DMS153 treated with DMSO at 0.1 percent for 48 hours (cell line): ENCODE results near the gene SEMA5B.

Experiments used
- DNase-seq: peaks from one replicate; lab custom pipeline; 2025; ENCODE audit not compliant: unreplicated experiment; lab: John Stamatoyannopoulos, UW

The SEMA5B gene

GRCh38 chr3:123025642-123026521, 1.7 kb downstream of the SEMA5B start:
- DNase-seq, result no peak

GRCh38 chr3:123024056-123024455, 3.5 kb downstream of the SEMA5B start:
- DNase-seq, result no peak

- no peak for DNase-seq
Observed at GRCh38 chr3:123021996-123022510, 5.5 kb downstream of the SEMA5B start.

GRCh38 chr3:123021388-123021787, 6.2 kb downstream of the SEMA5B start:
- DNase-seq, result no peak

- no peak for DNase-seq
Observed at GRCh38 chr3:123020709-123021108, 6.9 kb downstream of the SEMA5B start.

- no peak for DNase-seq
Observed at GRCh38 chr3:123019591-123019990, 8.0 kb downstream of the SEMA5B start.

- no peak for DNase-seq
Observed at GRCh38 chr3:123019161-123019560, 8.4 kb downstream of the SEMA5B start.

GRCh38 chr3:123018683-123019082, 8.9 kb downstream of the SEMA5B start:
- DNase-seq, result no peak

GRCh38 chr3:123015596-123015995, 12.0 kb downstream of the SEMA5B start:
- DNase-seq, result no peak

- no peak for DNase-seq
Observed at GRCh38 chr3:123013876-123014275, 13.7 kb downstream of the SEMA5B start.

GRCh38 chr3:123012652-123013051, 14.9 kb downstream of the SEMA5B start:
- no peak for DNase-seq

GRCh38 chr3:123011447-123011846, 16.1 kb downstream of the SEMA5B start:
- no peak for DNase-seq

- no peak for DNase-seq
Observed at GRCh38 chr3:123008840-123009239, 18.7 kb downstream of the SEMA5B start.

- DNase-seq, result no peak
Observed at GRCh38 chr3:123006609-123007008, 21.0 kb downstream of the SEMA5B start.

GRCh38 chr3:123005291-123005690, 22.3 kb downstream of the SEMA5B start:
- no peak for DNase-seq

- peak; percentile 14 for DNase-seq
Observed at GRCh38 chr3:123004201-123004918, 23.2 kb downstream of the SEMA5B start.

- no peak for DNase-seq
Observed at GRCh38 chr3:123002749-123003497, 24.6 kb downstream of the SEMA5B start.

- DNase-seq, result no peak
Observed at GRCh38 chr3:123002100-123002748, 25.3 kb downstream of the SEMA5B start.

GRCh38 chr3:122998856-122999255, 28.7 kb downstream of the SEMA5B start:
- DNase-seq, result no peak

GRCh38 chr3:122998206-122998605, 29.4 kb downstream of the SEMA5B start:
- no peak for DNase-seq
